ENCODE measurements around the gene ALDH1A1. TPM values are rescaled to one million over a fixed set of nuclear protein-coding genes. Genes with fewer than 3 reads are reported as not detected.

ALDH1A1 gene
- total and polyA plus RNA-seq, 9 of the 15 experiments (the other 6 are each of a cell fraction or from before 2014, with no cell fraction given) = 1.8 to 86.3 (median 24.4) TPM

DNA sequence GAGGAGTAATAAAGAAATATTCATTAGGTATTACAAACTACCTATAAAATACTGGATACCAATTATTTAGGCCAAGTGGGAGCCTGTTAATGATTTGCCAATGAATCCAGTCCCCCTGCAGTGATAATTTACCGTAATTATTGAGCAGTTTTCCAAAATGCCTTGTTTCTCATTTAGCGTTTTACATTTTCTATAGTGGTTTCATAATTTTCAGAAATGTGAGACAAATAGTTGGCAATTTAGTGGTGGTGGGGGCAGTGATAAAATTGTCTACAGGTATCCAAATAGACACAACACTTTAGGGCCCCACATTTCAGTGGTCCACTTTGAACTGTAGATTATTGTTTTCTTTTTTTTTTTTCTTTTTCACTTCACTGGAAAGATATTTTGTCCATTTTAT is 27.3 kb upstream of the ALDH1A1 start:
- FAIRE-seq (no peak), ATAC-seq (no peak), DNase-seq (ENCODE audit: extremely low read depth in 1 of 4, low spot score in 3 of 4) (no peak)
- TF ChIP-seq SMAD3 (CRISPR knock-in tag; conservative IDR thresholded peaks at IDR 0.05) (no peak), YBX1 (IDR thresholded peaks at IDR 0.05) (no peak), ARID2 (IDR thresholded peaks at IDR 0.05) (no peak), CC2D1A (IDR thresholded peaks at IDR 0.05) (no peak), MCM5 (IDR thresholded peaks at IDR 0.05; ENCODE audit: low read depth) (no peak), SRSF7 (optimal IDR thresholded peaks at IDR 0.05; ENCODE audit: low read depth, low read length) (no peak), FOXJ2 (tag; IDR thresholded peaks at IDR 0.05) (no peak), NR2C1 (IDR thresholded peaks at IDR 0.05) (no peak), NR2C1 (tag; IDR thresholded peaks at IDR 0.05) (no peak), RBFOX2 (IDR thresholded peaks at IDR 0.05; ENCODE audit: low read depth, low read length) (no peak), SLC30A9 (CRISPR knock-in tag; IDR thresholded peaks at IDR 0.05) (no peak), PTBP1 (IDR thresholded peaks at IDR 0.05; ENCODE audit: low read depth, low read length) (no peak), MYNN (IDR thresholded peaks at IDR 0.05) (no peak), MYNN (CRISPR knock-in tag; IDR thresholded peaks at IDR 0.05) (no peak), NR4A1 (CRISPR knock-in tag; IDR thresholded peaks at IDR 0.05) (no peak), NR4A1 (tag; IDR thresholded peaks at IDR 0.05) (no peak), ZNF780A (CRISPR knock-in tag; IDR thresholded peaks at IDR 0.05) (no peak)
- TF ChIP-seq, protein P1, sequence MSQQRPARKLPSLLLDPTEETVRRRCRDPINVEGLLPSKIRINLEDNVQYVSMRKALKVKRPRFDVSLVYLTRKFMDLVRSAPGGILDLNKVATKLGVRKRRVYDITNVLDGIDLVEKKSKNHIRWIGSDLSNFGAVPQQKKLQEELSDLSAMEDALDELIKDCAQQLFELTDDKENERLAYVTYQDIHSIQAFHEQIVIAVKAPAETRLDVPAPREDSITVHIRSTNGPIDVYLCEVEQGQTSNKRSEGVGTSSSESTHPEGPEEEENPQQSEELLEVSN (IDR thresholded peaks at IDR 0.05; ENCODE audit: borderline replicate concordance in 1 of 2, extremely low read depth in 1 of 2, insufficient read depth in 1 of 2, insufficient read length in 1 of 2, low read depth in 1 of 2, low read length in 1 of 2, poor library complexity in 1 of 2, severe bottlenecking in 1 of 2) = no peak
- TF ChIP-seq, protein P2, sequence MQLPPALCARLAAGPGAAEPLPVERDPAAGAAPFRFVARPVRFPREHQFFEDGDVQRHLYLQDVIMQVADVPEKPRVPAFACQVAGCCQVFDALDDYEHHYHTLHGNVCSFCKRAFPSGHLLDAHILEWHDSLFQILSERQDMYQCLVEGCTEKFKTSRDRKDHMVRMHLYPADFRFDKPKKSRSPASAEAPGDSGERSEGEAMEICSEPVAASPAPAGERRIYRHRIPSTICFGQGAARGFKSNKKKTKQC (CRISPR knock-in tag; IDR thresholded peaks at IDR 0.05) = no peak
- TF ChIP-seq, protein P3, sequence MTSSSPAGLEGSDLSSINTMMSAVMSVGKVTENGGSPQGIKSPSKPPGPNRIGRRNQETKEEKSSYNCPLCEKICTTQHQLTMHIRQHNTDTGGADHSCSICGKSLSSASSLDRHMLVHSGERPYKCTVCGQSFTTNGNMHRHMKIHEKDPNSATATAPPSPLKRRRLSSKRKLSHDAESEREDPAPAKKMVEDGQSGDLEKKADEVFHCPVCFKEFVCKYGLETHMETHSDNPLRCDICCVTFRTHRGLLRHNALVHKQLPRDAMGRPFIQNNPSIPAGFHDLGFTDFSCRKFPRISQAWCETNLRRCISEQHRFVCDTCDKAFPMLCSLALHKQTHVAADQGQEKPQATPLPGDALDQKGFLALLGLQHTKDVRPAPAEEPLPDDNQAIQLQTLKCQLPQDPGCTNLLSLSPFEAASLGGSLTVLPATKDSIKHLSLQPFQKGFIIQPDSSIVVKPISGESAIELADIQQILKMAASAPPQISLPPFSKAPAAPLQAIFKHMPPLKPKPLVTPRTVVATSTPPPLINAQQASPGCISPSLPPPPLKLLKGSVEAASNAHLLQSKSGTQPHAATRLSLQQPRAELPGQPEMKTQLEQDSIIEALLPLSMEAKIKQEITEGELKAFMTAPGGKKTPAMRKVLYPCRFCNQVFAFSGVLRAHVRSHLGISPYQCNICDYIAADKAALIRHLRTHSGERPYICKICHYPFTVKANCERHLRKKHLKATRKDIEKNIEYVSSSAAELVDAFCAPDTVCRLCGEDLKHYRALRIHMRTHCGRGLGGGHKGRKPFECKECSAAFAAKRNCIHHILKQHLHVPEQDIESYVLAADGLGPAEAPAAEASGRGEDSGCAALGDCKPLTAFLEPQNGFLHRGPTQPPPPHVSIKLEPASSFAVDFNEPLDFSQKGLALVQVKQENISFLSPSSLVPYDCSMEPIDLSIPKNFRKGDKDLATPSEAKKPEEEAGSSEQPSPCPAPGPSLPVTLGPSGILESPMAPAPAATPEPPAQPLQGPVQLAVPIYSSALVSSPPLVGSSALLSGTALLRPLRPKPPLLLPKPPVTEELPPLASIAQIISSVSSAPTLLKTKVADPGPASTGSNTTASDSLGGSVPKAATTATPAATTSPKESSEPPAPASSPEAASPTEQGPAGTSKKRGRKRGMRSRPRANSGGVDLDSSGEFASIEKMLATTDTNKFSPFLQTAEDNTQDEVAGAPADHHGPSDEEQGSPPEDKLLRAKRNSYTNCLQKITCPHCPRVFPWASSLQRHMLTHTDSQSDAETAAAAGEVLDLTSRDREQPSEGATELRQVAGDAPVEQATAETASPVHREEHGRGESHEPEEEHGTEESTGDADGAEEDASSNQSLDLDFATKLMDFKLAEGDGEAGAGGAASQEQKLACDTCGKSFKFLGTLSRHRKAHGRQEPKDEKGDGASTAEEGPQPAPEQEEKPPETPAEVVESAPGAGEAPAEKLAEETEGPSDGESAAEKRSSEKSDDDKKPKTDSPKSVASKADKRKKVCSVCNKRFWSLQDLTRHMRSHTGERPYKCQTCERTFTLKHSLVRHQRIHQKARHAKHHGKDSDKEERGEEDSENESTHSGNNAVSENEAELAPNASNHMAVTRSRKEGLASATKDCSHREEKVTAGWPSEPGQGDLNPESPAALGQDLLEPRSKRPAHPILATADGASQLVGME (CRISPR knock-in tag; IDR thresholded peaks at IDR 0.05) = no peak
- intact Hi-C loops (cut with micrococcal nuclease) = no loop called here
- ChIA-PET CTCF (ENCODE audit: low intra/inter-chr PET ratio) (no interaction called here), POLR2A (no interaction called here)
- WGBS (ENCODE audit: insufficient coverage, low coverage, missing lambda C conversion rate) = 82% methylated on average over 2 of the region's 2 CpGs
- Histone ChIP-seq H2AFZ (ENCODE audit: low read depth, low read length) (0 out of 2 replicates have a peak overlapping the region, but pooled peaks have one; percentile 14), H3K27ac (ENCODE audit: extremely low read depth, low read depth, low read length) (no peak overlapping the region), H3K4me2 (ENCODE audit: insufficient read depth, low read length) (no peak overlapping the region), H4K20me1 (replicated peaks; ENCODE audit: control insufficient read depth, insufficient read depth, low read length) (no peaks in the 10 kb centered on the region), H3K27me3 (ENCODE audit: control insufficient read depth in 2 of 2, insufficient read depth in 2 of 2, low read length in 2 of 2) (no peaks in the 10 kb centered on the region), H3K9me1 (ENCODE audit: control insufficient read depth, insufficient read depth, low read length) (no peaks in the 10 kb centered on the region), H3K4me3 (no peak overlapping the region), H3K9ac (ENCODE audit: insufficient read depth in 1 of 2, low read depth in 2 of 2, low read length in 2 of 2) (no peak overlapping the region), H3K36me3 (ENCODE audit: control insufficient read depth, insufficient read depth, low read length) (no peaks in the 10 kb centered on the region), H3K4me1 (replicated peaks in 1 of 2; ENCODE audit: control insufficient read depth in 2 of 2, insufficient read depth in 2 of 2, low read length in 2 of 2) (no peaks in the 10 kb centered on the region; a peak in 3 of 5 replicates), H3K79me2 (ENCODE audit: control insufficient read depth, insufficient read depth, low read length) (no peaks in the 10 kb centered on the region), H3K9me3 (replicated peaks; ENCODE audit: control insufficient read depth, insufficient read depth, low read depth, low read length) (no peaks in the 10 kb centered on the region)
- in situ Hi-C loops (cut with MboI) = no loop called here
- no TSS peak for BruUV-seq (replicated peaks)
